Small intestine (tissue), 16 donors: Measurements from ENCODE around the gene ITPR1. TPM values are rescaled to one million over a fixed set of nuclear protein-coding genes. Genes with fewer than 3 reads are reported as not detected.
"Not testable (repeated sequence)": the region's sequence is repeated elsewhere in the genome, so short reads cannot be mapped to it uniquely, and the experiment has no call there.

Experiments used
- DNase-seq, 2 donors: peaks; one replicate each; pipeline versions ENCODE4 v3.0.0 to v3.0.0-alpha.2; 2013
- FAIRE-seq: peaks from 2 replicates; lab custom pipeline; 2012; peaks lifted over from hg19 to GRCh38; lab: Jason Lieb, UNC
- H3K27ac ChIP-seq, 3 donors: one replicate each; pipeline ENCODE4 v1.5.1; 2013; ENCODE audit warnings: low read length in 2 of 3, mild to moderate bottlenecking in 2 of 3, control low read depth in 1 of 3, inconsistent platforms in 1 of 3, low read depth in 1 of 3, moderate library complexity in 1 of 3
- H3K27me3 ChIP-seq, 3 donors: one replicate each; pipeline ENCODE4 v1.6.1; 2013; ENCODE audit warnings: low read length in 3 of 3, inconsistent platforms in 1 of 3; ENCODE audit not compliant: control insufficient read depth in 3 of 3, insufficient read depth in 3 of 3
- H3K36me3 ChIP-seq, 3 donors: one replicate each; pipeline ENCODE4 v1.6.1; 2013; ENCODE audit warnings: low read length in 3 of 3, inconsistent platforms in 1 of 3, low read depth in 1 of 3, mild to moderate bottlenecking in 1 of 3, moderate library complexity in 1 of 3; ENCODE audit not compliant: control insufficient read depth in 3 of 3, insufficient read depth in 2 of 3
- H3K4me1 ChIP-seq, 3 donors: one replicate each; pipeline ENCODE4 v1.6.1; 2013; ENCODE audit warnings: low read length in 2 of 3, inconsistent platforms in 1 of 3, low read depth in 1 of 3, mild to moderate bottlenecking in 1 of 3, moderate library complexity in 1 of 3; ENCODE audit not compliant: control insufficient read depth in 3 of 3, insufficient read depth in 2 of 3
- H3K4me3 ChIP-seq, 3 donors: one replicate each; pipeline ENCODE4 v1.5.1; 2013; ENCODE audit warnings: low read length in 3 of 3, control low read depth in 1 of 3, inconsistent platforms in 1 of 3, low read depth in 1 of 3, mild to moderate bottlenecking in 1 of 3, moderate library complexity in 1 of 3
- H3K9me3 ChIP-seq, 2 donors: one replicate each; pipeline ENCODE4 v1.6.1; 2013; ENCODE audit warnings: low read depth in 1 of 2, low read length in 1 of 2; ENCODE audit not compliant: control insufficient read depth in 2 of 2, insufficient read depth in 1 of 2
- WGBS, 3 donors: extraction: QIAGEN DNeasy Blood & Tissue Kit; methylation state at CpG; one replicate each; pipeline ENCODE4 v1.1.7; 2013; 5-methylcytosine and 5-hydroxymethylcytosine counted together
- long read RNA-seq, 10 donors: transcript quantifications; one replicate each; lab custom pipeline, GENCODE V29; 2026
- polyA plus RNA-seq, 4 donors: library from polyadenylated mRNA; stranded (reverse) in 3 of 4; unstranded in 1 of 4; fragments of 200-250 nt in 3 of 4; fragments of 120-200 nt in 1 of 4; gene quantifications; one replicate each; pipeline versions ENCODE4 v1.2.1 to v1.2.3, GENCODE V29; 2013
- donor health status: healthy with polysubstance abuse.
- donor health status: control.
- donor health status: control.
- donor health status: Bipolar disorder and iron deficiency.
- donor health status: healthy.

The ITPR1 gene
- 10 to 100 TPM in 1 of 4 donors, 1 to 10 TPM in 2, under 1 TPM in 1; 0.89 to 13.8 (median 5.1) TPM for polyA plus RNA-seq
- long read RNA-seq, donor 1, result 0 reads
- long read RNA-seq, donor 2, result 0 reads
- long read RNA-seq, donor 3, result 0 reads
- long read RNA-seq, donor 4, result 0 reads
- long read RNA-seq, donor 5, partial matches to known transcripts, result 0 of 1 reads
- long read RNA-seq, donor 5, other reads (novel, unspliced or antisense), result 0 of 1 reads
- long read RNA-seq, donor 6, result 0 reads
- long read RNA-seq, donor 7, result 0 reads
- long read RNA-seq, donor 8, result 0 reads
- long read RNA-seq, donor 9, result 0 reads
- long read RNA-seq, donor 10, partial matches to known transcripts, result 0 of 2 reads
- long read RNA-seq, donor 10, other reads (novel, unspliced or antisense), result 0 of 2 reads

GRCh38 chr3:4493014-4493940 lies at the start of gene ITPR1:
Gene ITPR1, plus strand, starts transcription at chr3:4493348. Its CDS starts 23,144 bp downstream, at chr3:4516492.
- H3K27me3 ChIP-seq, result peaks cover 0 to 38% (median 0%) of the 10 kb centered on the region in 3 donors

DNA sequence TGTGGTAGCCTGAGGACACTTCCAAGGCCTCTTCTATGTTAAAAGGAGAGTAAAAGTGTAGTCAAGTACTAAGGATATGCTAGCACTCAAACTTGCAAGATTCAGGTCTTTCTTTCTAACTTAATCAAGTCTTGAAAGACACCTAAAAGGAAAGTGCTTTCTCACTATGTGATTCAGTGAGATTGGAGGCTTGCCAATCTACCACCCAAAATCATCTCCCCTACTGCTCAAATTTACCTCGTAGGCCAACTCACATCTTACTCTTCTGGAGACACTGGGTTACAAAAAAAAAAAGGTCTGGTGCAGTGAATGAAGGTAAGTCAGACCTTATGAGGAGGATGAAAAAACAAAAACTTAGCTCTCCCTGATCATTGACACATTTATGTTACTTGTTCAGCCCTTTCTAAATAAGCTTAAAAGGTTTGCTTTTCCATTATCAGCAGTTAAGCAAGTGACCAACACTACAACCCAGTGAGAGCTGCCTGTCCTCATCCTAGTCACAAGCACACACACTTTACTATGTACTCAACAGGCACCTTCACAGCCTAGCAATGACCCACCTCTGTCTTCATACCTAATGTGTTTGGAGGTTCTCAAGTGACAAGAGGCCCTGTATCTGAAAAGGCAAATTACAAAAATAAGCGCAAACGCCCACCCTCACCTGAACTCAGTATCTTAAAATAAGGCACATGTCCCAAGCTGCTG lies 45.7 kb upstream of the ITPR1 start:
- DNase-seq (no peak), FAIRE-seq (no peak)
- WGBS, 3 donors, result 93 to 97% (median 94%) methylated on average over 3 of the region's 3 CpGs
- Histone ChIP-seq H3K27ac (no peak overlapping the region), H3K36me3 (peaks cover 0 to 14% (median 9%) of the 10 kb centered on the region in 3 donors), H3K27me3 (no peaks in the 10 kb centered on the region), H3K9me3 (no peaks in the 10 kb centered on the region), H3K4me1 (peaks cover 0 to 4% (median 0%) of the 10 kb centered on the region in 3 donors), H3K4me3 (no peak overlapping the region)

More at GRCh38 chr3:4493014-4493940, at the start of gene ITPR1:
- Histone ChIP-seq H3K9me3 (no peaks in the 10 kb centered on the region), H3K4me3 (peak within 1 kb of the TSS; percentile 70 to 92 (median 72)), H3K27ac (peak within 1 kb of the TSS; percentile 45 to 74 (median 69)), H3K36me3 (no peaks in the 10 kb centered on the region), H3K4me1 (peaks cover 6% of the 10 kb centered on the region in 3 donors)
- FAIRE-seq (no peak), DNase-seq (peak; percentile 97 to 98)
- 0 to 1% (median 0%) methylated on average over 43 to 47 of the region's 47 CpGs for WGBS, 3 donors

GRCh38 chr3:4448187-4448586 lies 45.0 kb upstream of the ITPR1 start:
- Histone ChIP-seq H3K9me3 (no peaks in the 10 kb centered on the region), H3K27ac (no peak overlapping the region), H3K36me3 (peaks cover 0 to 11% (median 9%) of the 10 kb centered on the region in 3 donors), H3K4me3 (no peak overlapping the region), H3K27me3 (no peaks in the 10 kb centered on the region), H3K4me1 (peaks cover 0 to 4% (median 0%) of the 10 kb centered on the region in 3 donors)
- FAIRE-seq (no peak), DNase-seq (no peak)
- 84 to 93% (median 92%) methylated on average over 6 of the region's 6 CpGs for WGBS, 3 donors

- Histone ChIP-seq H3K27ac (no peak overlapping the region), H3K36me3 (peaks cover 0 to 7% (median 7%) of the 10 kb centered on the region in 3 donors), H3K4me1 (peaks cover 0 to 4% (median 0%) of the 10 kb centered on the region in 3 donors), H3K9me3 (no peaks in the 10 kb centered on the region), H3K4me3 (no peak overlapping the region), H3K27me3 (no peaks in the 10 kb centered on the region)
- no peak for FAIRE-seq
- WGBS, 3 donors, result 32 to 60% (median 46%) methylated on average over 5 of the region's 5 CpGs
- peak; percentile 14 to 54 for DNase-seq
Observed at GRCh38 chr3:4449043-4449805, 43.9 kb upstream of the ITPR1 start.

DNA sequence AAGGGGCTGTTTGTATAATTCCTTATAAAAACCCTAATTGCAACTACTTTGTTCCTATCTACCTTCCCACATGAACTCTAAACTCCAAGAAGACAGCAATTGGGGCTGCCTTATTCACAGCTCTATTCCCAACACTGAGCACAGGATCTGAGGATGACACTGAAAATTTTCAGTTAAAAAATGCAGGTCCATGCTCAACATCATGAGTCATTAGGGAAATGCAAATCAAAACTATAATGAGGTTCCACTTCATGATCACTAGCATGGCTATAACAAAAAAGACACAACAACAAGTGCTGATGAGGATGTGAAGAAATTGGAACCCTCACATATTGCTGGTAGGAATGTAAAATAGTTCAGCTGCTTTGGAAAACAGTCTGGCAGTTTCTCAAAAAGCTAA lies 39.0 kb upstream of the ITPR1 start:
- FAIRE-seq, result no peak
- H3K27ac ChIP-seq, result no peak overlapping the region
- H3K4me1 ChIP-seq, result peaks cover 0 to 4% (median 0%) of the 10 kb centered on the region in 3 donors
- H3K9me3 ChIP-seq, result no peaks in the 10 kb centered on the region
- H3K4me3 ChIP-seq, result no peak overlapping the region
- peaks cover 0 to 2% (median 0%) of the 10 kb centered on the region in 3 donors for H3K36me3 ChIP-seq
- DNase-seq, result no peak
- H3K27me3 ChIP-seq, result no peaks in the 10 kb centered on the region

DNA sequence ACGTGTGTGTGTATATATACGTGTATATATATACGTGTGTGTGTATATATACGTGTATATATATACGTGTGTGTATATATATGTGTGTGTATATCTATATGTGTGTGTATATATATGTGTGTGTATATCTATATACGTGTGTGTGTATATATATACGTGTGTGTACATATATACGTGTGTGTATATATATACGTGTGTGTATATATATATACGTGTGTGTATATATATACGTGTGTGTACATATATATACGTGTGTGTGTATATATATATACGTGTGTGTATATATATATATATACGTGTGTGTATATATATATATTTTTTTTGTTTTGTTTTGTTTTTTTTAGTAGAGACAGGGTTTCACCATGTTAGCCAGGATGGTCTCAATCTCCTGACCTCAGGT lies 36.4 kb upstream of the ITPR1 start:
- FAIRE-seq, result peak; percentile 98
- not testable (repeated sequence) for H3K4me1 ChIP-seq, H3K4me3 ChIP-seq, H3K36me3 ChIP-seq, H3K27me3 ChIP-seq, DNase-seq, H3K9me3 ChIP-seq, H3K27ac ChIP-seq
- WGBS, 3 donors, result 89 to 96% (median 93%) methylated on average over 14 of the region's 14 CpGs

GRCh38 chr3:4458961-4459360 lies 34.2 kb upstream of the ITPR1 start:
- H3K36me3 ChIP-seq, result no peaks in the 10 kb centered on the region
- no peaks in the 10 kb centered on the region for H3K27me3 ChIP-seq
- DNase-seq (no peak), FAIRE-seq (no peak)
- no peaks in the 10 kb centered on the region for H3K4me1 ChIP-seq
- H3K9me3 ChIP-seq, result no peaks in the 10 kb centered on the region
- 91 to 94% (median 93%) methylated on average over 3 of the region's 3 CpGs for WGBS, 3 donors
- no peak overlapping the region for H3K27ac ChIP-seq
- no peak overlapping the region for H3K4me3 ChIP-seq
